ENCODE measurements around the gene SLC9C1. TPM values are rescaled to one million over a fixed set of nuclear protein-coding genes. Genes with fewer than 3 reads are reported as not detected.
A peak's percentile ranks its signal among the peaks of the same experiment; 100 is the strongest.
"Not testable (repeated sequence)": the region's sequence is repeated elsewhere in the genome, so short reads cannot be mapped to it uniquely, and the experiment has no call there.

The SLC9C1 gene
- total RNA-seq, 1 donor from 2014 or later = 0.42 TPM

DNA sequence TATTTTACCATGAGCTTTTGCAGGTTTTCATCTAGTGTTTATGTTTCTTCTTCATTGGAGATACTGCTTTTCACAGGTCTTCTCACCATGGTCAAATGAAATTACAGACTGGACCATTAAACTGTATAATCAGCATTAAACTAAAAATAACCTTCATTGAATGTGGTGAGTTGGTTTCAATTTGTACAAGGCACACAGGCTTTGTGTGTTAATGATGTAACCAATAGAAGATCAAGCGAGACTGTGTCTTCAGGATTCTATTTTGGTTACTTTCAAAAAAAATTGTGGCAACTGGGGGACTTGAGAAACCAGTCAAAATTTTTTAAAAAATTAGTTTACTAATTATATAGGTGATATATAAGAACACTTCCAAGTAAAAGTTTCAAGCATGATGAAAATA, 106.7 kb downstream of the SLC9C1 start:
- DNase-seq (ENCODE audit: low read depth, low spot score) = no peak
- Mint-ChIP-seq H3K4me1 (peaks cover 7% of the 10 kb centered on the region), H3K4me3 (no peak overlapping the region), H3K9me3 (peaks cover 14% of the 10 kb centered on the region), H3K36me3 (ENCODE audit: low read depth) (peaks cover 14% of the 10 kb centered on the region), H3K27ac (ENCODE audit: unreplicated experiment) (no peak overlapping the region), H3K27me3 (ENCODE audit: low read depth) (no peaks in the 10 kb centered on the region)
- no peak for TF ChIP-seq CTCF (conservative IDR thresholded peaks at IDR 0.05)

- DNase-seq (ENCODE audit: low read depth, low spot score) = peak; percentile 23
- not testable (repeated sequence) for H3K27ac Mint-ChIP-seq (ENCODE audit: unreplicated experiment); H3K27me3 Mint-ChIP-seq (ENCODE audit: low read depth); H3K9me3 Mint-ChIP-seq; H3K36me3 Mint-ChIP-seq (ENCODE audit: low read depth); H3K4me1 Mint-ChIP-seq
- peak; percentile 14 for TF ChIP-seq CTCF (conservative IDR thresholded peaks at IDR 0.05)
- H3K4me3 Mint-ChIP-seq = peak overlapping the region; percentile 21
These were observed 108.5 kb downstream of the SLC9C1 start for GRCh38 chr3:112185423-112186035.

DNA sequence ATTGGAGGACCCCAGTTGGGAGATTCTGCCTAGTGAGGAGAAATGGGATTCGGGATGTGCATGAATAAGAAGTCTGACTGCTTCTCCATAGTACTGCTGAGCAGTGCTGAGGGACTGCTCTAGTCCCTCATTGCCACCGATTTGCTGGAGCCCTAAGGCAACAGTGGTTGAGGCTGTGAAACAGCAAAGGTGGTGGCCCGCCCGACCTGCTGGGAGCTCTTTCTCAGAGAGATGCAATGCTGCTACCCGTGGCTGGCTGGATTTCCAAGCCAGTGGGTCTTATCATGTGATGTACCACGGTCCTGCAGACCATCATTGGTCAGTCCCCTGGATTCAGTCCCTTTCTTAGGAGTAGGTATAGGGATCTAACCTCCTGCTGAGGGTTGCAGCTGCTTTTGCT, 118.4 kb downstream of the SLC9C1 start:
- peaks cover 2% of the 10 kb centered on the region for H3K9me3 Mint-ChIP-seq
- no peaks in the 10 kb centered on the region for H3K36me3 Mint-ChIP-seq (ENCODE audit: low read depth)
- no peak for DNase-seq (ENCODE audit: low read depth, low spot score)
- H3K27ac Mint-ChIP-seq (ENCODE audit: unreplicated experiment) = no peak overlapping the region
- no peak for TF ChIP-seq CTCF (conservative IDR thresholded peaks at IDR 0.05)
- no peaks in the 10 kb centered on the region for H3K27me3 Mint-ChIP-seq (ENCODE audit: low read depth)
- H3K4me3 Mint-ChIP-seq = no peak overlapping the region
- H3K4me1 Mint-ChIP-seq = no peaks in the 10 kb centered on the region

GRCh38 chr3:112175037-112175436, 119.0 kb downstream of the SLC9C1 start:
- Mint-ChIP-seq H3K36me3 (ENCODE audit: low read depth) (no peaks in the 10 kb centered on the region), H3K27me3 (ENCODE audit: low read depth) (no peaks in the 10 kb centered on the region), H3K27ac (ENCODE audit: unreplicated experiment) (no peak overlapping the region), H3K9me3 (peaks cover 2% of the 10 kb centered on the region), H3K4me3 (no peak overlapping the region), H3K4me1 (peaks cover under 1% of the 10 kb centered on the region)
- no peak for TF ChIP-seq CTCF (conservative IDR thresholded peaks at IDR 0.05)
- DNase-seq (ENCODE audit: low read depth, low spot score) = no peak

- Mint-ChIP-seq H3K4me3 (no peak overlapping the region), H3K9me3 (peaks cover 8% of the 10 kb centered on the region), H3K36me3 (ENCODE audit: low read depth) (peaks cover 8% of the 10 kb centered on the region), H3K27ac (ENCODE audit: unreplicated experiment) (no peak overlapping the region), H3K27me3 (ENCODE audit: low read depth) (no peaks in the 10 kb centered on the region), H3K4me1 (peaks cover 17% of the 10 kb centered on the region)
- TF ChIP-seq CTCF (conservative IDR thresholded peaks at IDR 0.05) = no peak
- DNase-seq (ENCODE audit: low read depth, low spot score) = no peak
These were observed 122.9 kb downstream of the SLC9C1 start for GRCh38 chr3:112171144-112171543.

Measured in neural crest cell (in vitro differentiated cells).